A549 (cell line): ENCODE measurements around the gene EPS8.

Experiments used
- SREBF2 ChIP-seq: fragments of 450-650 bp; IDR thresholded peaks from 2 replicates; pipeline ENCODE4 v1.6.1; 2014; ENCODE audit warnings: mild to moderate bottlenecking, moderate library complexity
- TF ChIP-seq, protein P1 (sequence below): fragments of >200 bp; sonication (Bioruptor Twin); formaldehyde crosslinking; IDR thresholded peaks from 3 replicates; pipeline ENCODE4 v1.5.1; 2016

DNA sequence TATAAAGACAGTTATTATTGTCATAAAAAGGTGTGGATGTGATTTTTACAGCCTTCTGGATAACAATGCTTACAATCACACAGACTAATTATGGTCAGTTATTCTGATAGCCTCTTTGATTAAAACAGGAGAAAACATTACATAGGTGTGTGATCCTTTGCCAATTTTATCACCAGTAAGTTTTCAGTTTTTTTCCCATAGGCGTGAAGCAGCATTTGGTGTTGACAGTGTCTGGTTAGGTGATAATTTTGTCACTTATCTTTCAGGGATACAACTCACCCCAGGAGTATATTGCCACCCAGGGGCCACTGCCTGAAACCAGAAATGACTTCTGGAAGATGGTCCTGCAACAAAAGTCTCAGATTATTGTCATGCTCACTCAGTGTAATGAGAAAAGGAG lies 208.8 kb downstream of the EPS8 start:
- TF ChIP-seq, protein P1, sequence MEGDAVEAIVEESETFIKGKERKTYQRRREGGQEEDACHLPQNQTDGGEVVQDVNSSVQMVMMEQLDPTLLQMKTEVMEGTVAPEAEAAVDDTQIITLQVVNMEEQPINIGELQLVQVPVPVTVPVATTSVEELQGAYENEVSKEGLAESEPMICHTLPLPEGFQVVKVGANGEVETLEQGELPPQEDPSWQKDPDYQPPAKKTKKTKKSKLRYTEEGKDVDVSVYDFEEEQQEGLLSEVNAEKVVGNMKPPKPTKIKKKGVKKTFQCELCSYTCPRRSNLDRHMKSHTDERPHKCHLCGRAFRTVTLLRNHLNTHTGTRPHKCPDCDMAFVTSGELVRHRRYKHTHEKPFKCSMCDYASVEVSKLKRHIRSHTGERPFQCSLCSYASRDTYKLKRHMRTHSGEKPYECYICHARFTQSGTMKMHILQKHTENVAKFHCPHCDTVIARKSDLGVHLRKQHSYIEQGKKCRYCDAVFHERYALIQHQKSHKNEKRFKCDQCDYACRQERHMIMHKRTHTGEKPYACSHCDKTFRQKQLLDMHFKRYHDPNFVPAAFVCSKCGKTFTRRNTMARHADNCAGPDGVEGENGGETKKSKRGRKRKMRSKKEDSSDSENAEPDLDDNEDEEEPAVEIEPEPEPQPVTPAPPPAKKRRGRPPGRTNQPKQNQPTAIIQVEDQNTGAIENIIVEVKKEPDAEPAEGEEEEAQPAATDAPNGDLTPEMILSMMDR = no peak
- no peak for TF ChIP-seq SREBF2
